GM21515 (cell line): ENCODE measurements around the gene UBL5.
"Not testable (repeated sequence)": the region's sequence is repeated elsewhere in the genome, so short reads cannot be mapped to it uniquely, and the experiment has no call there.

Experiments
- ATAC-seq: cut with Tn5 transposase; IDR thresholded peaks from one replicate; pipeline ENCODE4 v1.9.1; 2021; ENCODE audit not compliant: unreplicated experiment

The UBL5 gene

DNA sequence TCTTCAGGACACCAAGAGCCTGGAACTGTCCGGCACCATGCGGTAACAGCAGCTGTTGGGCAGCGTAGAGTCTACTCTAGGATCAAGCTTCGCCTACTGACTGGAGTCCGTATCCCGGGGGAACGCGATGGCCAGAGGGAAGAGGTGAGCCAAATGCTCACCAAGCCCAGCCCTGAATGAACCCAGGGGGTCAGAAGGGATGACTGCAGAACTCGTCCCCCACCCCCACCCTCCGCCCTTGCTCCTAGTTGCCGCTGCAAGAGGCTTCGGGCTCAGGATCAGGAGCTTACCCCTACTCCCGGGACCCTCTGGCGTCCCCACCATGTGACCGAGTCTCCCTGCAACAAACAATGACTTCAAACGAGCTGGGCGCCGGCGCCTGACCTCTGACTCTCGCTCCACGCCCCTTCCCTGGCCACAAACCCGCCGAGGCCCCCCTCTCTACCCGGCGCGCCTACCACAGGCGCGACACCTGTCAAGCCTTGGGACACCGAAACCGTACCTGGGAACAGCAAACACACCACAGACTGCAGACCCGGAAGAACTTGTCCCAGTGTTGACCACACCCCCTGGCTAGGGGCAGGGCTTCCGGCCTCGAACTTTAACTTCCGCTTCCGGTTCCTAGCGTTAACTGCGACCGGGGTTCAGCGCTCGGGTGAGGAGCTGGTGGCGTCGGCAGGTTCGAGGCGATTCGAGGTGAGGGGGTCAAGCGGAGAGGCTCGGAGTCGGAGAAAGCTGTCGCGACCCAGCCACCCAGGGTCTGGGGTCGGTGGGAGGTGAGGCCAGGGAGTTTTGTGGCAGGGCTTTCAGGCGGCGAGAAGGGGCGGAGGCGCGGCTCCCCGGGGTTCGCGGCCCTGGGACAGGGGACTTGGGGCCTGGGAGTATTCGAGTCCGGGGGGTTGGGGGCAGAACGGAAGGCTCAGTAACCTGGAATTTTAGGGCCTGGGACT lies at the start of gene UBL5:
UBL5 (plus strand) TSS at position 630 of the 950 bp plus-strand sequence. CDS start 420 bp downstream, outside the sequence.
- peak; percentile 76 for ATAC-seq

DNA sequence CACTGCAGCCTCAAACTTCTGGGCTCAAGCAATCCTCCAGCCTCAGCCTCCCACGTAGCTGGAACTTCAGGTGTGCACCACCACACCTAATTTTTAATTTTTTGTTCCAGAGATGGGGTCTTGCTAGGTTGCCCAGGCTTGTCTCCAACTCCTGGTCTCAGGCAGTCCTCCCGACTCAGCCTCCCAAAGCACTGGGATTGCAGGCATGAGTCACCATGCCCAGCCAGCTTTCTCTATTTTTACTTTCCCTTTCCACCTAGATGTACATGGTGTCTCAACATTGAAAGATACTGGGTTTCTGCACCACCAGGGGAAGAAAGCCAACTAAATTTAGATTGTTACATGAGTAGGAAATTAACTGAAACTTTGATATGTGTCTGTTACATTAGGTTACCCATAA lies 45.4 kb upstream of the UBL5 start:
- ATAC-seq, result no peak

DNA sequence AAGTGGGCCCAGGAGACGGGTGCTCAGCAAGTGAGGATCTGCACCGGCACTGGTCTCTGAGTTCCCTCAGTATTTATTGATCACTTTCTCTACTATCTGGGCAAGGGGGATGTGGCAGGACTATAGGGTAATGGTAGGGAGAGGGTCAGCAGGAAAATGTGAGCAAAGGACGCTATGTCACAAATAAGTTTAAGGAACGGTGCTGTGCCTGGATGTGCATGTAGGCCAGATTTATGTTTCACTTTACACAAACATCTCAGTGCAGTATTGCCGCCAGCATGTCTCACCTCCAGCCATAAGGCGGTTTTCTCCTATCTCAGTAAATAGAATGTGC lies 43.6 kb upstream of the UBL5 start:
- ATAC-seq, result not testable (repeated sequence)

DNA sequence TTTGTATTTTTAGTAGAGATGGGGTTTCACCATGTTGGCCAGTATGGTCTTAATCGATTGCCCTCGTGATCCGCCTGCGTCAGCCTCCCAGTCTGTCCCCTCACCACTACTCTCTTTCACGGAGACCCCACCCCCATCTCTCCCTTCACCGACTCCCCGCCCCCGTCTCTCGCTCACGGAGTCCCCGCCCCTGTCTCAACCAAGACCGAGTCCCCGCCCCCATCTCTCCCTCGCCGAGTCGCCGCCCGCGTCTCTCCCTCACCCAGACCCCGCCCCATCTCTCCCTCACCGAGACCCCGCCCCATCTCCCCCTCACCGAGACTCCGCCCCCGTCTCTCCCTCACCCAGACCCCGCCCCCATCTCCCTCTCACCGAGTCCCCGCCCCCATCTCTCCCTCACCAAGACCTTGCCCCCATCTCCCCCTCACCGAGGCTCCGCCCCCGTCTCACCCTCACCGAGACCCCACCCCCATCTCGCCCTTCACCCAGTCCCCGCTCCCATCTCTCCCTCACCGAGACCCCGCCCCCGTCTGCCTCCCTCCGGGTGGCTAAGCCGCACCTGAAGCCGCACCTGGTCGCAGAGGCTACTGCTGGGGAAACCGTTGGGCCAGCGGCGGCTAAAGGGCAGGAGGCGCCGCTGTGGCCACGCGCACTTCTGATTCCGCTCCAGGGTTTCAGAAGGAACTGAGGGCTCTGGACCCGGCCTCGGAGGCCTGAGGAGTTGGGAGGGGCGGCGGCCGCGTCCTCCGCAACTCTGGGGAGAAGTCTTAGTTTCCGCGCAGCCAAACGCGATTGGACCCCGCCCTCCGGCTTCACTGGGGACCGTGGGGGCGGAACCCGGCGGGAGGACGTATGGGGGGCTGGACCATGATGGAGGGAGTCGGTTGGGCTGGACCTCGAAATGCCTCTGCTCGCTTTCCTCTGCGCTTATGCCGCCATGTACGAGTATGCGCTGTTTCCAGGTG lies 42.1 kb upstream of the UBL5 start:
- peak; percentile 61 for ATAC-seq

DNA sequence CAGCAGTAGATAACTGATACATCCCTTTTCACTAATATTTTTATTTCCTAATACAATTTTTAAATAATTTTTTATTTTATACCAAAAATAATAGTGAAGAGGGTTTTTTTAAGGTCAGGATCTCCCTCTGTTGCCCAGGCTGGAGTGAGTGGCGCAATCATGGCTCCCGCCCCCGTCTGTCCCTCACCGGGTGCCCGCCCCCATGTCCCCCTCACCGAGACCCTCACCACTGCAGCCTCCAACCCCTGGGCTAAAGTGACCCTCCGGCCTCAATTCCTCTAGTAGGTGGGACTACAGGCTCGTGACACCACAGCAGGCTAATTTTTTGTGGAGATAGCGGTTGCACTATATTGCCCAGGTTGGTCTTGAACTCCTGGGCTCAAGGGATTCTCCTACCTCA lies 41.4 kb upstream of the UBL5 start:
- no peak for ATAC-seq

DNA sequence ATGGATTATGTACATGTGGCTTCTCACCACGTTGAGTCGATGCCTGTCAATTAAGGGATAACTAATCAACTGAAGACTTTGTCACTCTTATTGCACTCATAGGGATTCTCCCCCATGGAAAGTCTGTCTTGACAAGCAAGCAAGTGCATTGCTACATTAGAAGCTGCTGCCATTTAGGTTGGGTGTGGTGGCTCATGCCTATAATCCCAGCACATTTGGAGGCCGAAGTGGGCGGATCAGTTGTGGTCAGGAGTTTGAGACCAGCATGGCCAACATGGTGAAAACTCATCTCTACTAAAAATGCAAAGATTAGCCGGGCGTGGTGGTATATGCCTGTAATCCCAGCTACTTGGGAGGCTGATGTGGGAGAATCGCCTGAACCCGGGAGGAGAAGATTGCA lies 40.9 kb upstream of the UBL5 start:
- no peak for ATAC-seq

DNA sequence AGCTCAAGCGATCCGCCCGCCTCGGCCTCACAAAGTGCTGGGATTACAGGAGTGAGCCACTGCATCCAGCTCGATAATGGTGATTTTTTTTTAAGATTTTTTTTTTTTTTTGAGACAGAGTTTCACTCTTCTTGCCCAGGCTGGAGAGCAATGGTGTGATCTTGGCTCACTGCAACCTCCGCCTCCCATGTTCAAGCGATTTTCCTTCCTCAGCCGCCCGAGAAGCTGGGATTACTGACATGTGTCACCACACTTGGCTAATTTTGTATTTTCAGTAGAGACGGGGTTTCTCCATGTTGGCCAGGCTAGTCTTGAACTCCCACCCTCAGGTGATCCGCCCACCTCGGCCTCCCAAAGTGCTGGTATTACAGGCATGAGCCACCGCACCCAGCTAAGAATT lies 39.1 kb upstream of the UBL5 start:
- not testable (repeated sequence) for ATAC-seq

DNA sequence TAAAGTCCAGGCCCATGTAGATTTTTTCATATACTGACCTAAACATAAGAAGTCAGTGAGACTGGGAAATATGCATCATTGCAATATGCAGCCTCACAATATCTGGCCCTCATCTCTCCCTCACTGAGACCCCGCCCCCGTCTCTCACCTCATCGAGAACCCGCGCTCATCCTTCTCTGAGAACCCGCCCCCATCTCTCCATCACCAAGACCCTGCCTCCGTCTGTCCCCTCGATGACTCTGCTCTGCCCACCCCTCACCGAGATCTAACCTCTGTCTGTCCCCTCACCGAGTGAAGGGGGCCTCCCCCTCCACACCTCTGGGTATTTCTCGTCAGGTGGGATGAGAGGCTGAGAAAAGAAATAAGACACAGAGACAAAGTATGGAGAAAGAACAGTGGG lies 38.7 kb upstream of the UBL5 start:
- ATAC-seq, result no peak

DNA sequence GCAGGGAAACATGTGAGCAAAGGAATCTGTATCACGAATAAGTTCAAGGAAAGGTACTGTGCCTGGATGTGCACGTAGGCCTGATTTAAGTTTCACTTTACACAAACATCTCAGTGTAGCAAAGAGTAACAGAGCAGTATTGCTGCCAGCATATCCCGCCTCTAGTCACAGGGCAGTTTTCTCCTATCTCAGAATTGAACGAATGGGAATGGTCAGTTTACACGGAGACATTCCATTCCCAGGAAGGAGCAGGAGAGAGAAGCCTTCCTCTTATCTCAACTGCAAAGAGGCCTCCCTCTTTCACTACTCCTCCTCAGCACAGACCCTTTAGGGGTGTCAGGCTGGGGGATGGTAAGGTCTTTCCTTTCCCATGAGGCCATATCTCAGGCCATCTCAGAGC lies 38.1 kb upstream of the UBL5 start:
- ATAC-seq, result not testable (repeated sequence)

DNA sequence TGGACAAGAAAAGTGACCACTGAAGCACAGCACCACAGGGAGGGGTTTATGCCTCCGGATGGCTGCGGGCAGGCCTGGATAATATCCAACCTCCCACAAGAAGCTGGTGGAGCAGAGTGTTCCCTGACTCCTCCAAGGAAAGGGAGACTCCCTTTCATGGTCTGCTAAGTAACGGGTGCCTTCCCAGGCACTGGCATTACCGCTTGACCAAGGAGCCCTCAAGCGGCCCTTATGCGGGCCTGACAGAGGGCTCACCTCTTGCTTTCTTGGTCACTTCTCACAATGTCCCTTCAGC lies 36.7 kb upstream of the UBL5 start:
- ATAC-seq, result not testable (repeated sequence)

DNA sequence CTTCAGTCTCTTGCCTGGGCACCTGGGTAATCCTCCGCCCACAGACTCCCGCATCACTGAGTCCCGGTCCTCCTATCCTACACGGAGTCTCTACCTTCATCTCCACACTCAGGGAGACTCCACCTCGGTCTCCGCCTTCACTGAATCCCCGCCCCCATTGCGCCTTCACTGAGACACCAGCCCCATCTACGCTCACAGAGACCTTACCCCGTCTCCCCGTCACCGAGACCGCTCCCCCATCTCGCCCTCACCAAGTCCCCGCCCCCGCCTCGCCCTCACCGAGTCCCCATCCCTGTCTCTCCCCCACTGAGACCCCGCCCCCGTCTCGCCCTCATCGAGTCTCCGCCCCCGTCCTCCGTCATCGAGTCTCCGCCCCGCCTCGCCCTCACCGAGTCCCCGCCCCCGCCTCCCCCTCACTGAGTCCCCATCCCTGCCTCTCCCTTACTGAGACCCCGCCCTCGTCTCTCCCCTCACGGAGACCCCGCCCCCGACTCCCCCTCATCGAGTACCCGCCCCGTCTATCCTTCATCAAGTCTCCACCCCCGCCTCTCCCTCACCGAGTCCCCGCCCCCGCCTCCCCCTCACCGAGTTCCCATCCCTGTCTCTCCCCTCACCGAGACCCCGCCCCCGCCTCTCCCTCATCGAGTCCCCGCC lies 36.0 kb upstream of the UBL5 start:
- ATAC-seq, result peak; percentile 39

DNA sequence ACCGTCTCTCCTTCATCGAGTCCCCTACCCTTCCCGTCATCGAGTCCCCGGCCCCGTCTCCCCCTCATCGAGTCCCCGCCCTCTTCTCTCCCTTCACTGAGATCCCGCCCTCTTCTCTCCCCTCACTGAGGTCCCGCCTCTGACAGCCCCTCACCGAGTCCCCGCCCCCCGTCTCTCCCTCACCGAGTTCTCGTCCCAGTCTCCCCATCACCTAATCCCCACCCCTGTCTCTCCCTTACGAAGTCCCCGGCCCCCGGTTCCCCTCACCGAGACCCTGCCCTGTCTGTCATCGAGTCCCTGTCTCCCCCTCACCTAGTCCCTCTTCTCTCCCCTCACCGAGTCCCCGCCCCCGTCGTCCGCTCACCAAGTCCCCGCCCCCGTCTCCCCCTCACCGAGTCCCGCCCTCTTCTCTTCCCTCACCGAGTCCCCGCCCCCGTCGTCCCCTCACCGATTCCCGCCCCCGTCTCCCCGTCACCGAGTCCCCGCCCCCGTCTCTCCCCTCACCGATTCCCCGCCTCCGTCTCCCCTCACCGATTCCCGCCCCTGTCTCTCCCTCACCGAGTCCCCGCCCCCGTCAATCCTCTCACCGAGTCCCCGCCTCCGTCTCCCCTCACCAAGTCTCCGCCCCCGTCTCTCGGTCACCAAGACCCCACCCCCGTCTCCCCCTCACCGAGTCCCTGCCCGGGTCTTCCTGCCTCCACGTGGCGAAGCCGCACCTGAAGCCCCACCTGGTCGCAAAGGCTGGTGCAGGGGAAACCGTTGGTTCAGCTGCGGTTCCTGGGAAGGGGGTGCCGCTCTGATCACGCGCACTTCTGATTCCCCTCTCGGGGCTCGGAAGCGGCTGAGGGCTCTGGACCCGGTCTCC lies 35.3 kb upstream of the UBL5 start:
- ATAC-seq, result peak; percentile 38

DNA sequence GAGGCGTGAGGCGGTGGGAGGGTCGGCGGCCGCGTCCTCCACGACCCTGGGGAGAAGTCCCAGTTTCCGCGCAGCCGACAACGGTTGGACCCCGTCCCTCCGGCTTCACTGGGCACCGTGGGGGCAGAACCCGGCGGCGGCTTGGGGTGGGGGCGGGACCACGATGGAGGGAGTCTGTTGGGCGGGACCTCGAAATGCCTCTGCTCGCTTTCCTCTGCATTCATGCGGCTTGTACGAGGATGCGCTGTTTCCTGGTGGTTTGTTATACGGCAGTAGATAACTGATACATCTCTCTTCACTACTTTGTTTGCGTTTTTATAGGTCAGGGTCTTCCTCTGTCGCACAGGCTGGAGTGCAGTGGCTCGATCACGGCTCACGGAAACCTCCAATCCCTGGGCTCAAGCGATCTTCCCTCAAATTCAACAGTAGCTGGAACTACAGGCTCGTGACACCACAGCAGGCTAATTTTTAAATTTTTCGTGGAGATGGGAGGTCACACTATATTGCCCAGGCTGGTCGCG lies 34.6 kb upstream of the UBL5 start:
- peak; percentile 14 for ATAC-seq

DNA sequence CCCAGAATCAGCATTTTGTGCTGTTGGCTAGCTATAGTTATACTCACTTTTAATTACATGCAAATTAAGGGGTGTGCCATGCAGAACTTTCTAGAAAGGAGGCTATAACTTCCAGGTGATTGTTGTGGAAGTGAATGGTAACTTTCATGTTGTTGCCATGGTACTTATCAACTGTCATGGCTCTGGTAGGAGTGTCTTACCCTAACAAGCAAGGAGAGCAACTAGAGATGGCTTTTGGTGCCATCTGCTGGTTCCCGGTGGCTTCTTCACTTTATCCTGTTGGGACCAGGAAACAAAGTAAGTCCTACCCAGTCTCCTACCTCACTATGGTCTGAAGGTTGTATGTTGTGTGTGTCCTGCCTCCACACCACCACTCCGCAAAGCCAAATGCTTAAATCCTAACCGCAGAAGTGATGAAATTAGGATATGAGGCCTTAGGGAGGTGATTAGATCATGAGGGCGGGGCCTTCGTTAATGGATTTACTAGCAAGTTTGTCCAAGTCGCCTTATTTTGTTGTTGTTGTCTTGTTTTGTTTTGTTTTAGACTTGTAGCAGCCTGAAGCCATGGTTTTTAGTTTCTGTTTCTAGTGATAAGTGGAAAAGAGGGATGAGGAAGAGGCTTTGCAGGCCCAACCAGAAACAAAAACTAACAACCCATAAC lies 31.5 kb upstream of the UBL5 start:
- ATAC-seq, result no peak

DNA sequence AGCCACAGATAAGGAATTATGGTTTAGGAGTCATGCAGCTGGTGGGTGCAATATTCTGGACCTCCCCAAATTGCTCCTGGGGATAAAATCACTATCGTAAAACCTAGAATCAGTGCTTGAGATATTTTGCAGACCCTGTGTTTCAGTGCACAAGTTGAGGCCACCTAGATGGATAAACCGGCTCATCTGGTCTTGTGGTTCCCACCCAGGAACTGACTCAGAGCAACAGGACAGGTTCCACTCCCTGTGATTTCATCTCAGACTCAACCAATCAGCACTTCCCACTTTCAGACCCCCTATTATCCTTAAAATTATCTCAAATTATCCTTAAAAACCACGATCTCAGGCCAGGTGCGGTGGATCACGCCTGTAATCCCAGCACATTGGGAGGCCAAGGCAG lies 29.8 kb upstream of the UBL5 start:
- ATAC-seq, result no peak

DNA sequence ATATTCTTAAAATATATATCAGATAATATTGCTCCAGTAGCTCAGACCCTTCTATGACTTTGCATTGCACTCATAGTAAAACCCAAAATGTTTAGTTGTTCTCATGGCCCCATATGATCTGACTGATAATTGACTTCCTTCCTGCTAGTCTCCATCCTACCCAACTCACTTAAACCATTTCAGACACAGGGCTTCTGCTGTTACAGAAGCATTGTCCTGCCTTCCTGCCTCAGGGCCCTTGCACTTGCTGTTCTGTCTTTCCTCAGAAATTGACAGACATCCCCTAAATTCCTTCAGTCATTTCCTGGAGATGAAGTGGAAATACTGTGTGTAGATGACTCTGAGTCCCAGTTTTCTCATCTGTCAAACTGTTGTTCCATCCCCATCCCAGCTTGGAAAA lies 28.6 kb upstream of the UBL5 start:
- ATAC-seq, result no peak

DNA sequence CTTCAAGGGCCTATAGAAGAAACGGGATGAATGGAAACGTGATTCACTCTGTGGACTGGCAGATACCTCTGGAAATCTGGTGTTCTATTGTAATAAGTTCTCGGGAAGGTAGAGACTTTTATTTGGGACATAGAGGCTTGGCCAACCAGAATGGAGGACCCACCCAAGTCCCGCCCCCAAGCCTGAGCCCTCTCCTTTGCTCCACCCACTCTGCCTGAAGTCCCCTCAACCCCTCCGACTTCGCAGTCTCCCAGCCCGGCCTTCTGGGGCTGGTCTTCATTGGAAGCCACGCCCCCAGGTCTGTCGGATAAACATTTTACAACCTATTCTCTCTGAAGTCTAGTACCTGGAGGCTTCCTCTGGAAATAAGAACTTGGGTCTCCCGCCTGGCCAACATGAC lies 25.7 kb upstream of the UBL5 start:
- ATAC-seq, result no peak

DNA sequence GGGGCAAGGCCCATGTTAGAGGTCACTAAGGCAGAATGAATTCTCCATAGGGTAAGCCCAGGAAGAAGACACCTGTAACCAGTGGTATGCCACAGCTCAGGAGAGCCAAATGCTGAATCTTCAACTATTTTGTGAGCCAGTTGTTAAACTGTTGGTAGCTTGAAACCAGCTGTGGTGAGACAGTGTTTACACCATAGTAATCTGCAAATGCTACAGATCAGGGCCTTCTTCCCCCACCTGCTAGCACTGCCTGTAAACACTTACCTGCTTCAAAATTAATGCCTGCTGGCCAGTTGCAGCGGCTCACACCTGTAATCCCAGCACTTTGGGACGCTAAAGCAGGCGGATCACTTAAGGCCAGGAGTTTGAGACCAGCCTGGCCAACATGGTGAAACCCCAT lies 20.9 kb upstream of the UBL5 start:
- no peak for ATAC-seq

DNA sequence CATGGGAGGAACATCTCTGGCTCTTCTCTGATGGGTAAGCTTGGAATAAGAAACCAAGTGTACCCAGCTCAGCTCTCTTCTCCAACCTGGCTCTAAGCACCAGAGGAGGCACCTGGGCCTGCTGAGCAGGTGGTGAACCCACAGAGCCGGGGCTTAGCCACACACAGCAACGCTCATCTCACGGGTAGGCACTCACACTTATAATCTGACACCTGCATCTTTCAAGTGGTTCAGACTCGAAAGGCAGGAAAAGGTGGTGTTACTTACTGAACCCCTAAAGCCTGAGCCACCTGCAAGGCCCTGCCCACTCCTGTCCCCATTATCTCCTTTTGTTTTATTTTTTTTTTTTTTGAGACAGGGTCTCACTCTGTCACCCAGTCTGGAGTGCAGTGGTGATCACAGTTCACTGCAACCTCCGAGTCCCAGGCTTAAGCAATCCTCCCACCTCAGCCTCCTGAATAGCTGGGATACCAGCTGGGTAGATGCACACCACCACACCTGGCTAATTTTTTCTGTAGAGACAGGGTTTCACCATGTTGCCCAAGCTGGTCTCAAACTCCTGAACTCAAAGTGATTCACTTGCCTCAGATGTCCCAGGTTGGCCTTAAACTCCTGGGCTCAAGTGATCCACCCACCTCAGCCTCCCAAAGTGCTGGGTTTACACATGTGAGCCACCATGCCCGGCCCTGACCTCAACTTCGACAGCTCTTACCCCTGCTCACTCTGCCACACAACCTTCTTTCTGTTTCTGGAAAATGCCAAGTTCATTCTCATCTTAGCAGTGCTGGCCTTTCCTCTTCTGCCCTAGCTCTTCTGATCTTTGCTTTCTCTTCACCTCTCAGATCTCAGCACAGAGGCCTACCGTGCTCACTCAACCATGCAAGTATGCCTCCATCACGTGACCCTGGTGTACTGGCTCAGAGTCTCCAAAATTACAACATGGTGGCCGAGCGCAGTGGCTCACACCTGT lies 18.6 kb upstream of the UBL5 start:
- ATAC-seq, result no peak
